Mesothelial cell of epicardium (in vitro differentiated cells): ENCODE results near the gene CAMTA1. TPM values are rescaled to one million over a fixed set of nuclear protein-coding genes. Genes with fewer than 3 reads are reported as not detected.

Experiments used
- DNase-seq, 2 experiments: peaks; one replicate each; pipeline ENCODE4 v3.0.0; 2021; ENCODE audit warnings: low spot score in 2 of 2; ENCODE audit not compliant: unreplicated experiment in 2 of 2
- H3K27ac Mint-ChIP-seq: 2 replicates; pipeline ENCODE4 v1.8.0; 2021; ENCODE audit warnings: mixed read lengths
- H3K27me3 Mint-ChIP-seq: 2 replicates; pipeline ENCODE4 v1.8.0; 2021; ENCODE audit warnings: low read depth, mixed read lengths
- H3K36me3 Mint-ChIP-seq: 2 replicates; pipeline ENCODE4 v1.8.0; 2021; ENCODE audit warnings: mixed read lengths
- H3K4me1 Mint-ChIP-seq: 2 replicates; pipeline ENCODE4 v1.8.0; 2021; ENCODE audit warnings: mixed read lengths
- H3K4me3 Mint-ChIP-seq: 2 replicates; pipeline ENCODE4 v1.8.0; 2021; ENCODE audit warnings: mild to moderate bottlenecking, moderate library complexity, mixed read lengths
- H3K9me3 Mint-ChIP-seq: 2 replicates; pipeline ENCODE4 v1.8.0; 2021; ENCODE audit warnings: mixed read lengths
- total RNA-seq: library from RNA; stranded (reverse); gene quantifications from 3 replicates; pipeline ENCODE4 v1.2.1, GENCODE V29; 2021
- TF ChIP-seq, protein P1 (sequence below): fragments of 200-600 bp; sonication (generic); IDR thresholded peaks from one replicate; pipeline ENCODE4 v1.5.0; 2021; ENCODE audit warnings: antibody characterized with exemption; ENCODE audit not compliant: unreplicated experiment

Gene CAMTA1
- total RNA-seq, 1 donor from 2014 or later = 70.4 TPM

DNA sequence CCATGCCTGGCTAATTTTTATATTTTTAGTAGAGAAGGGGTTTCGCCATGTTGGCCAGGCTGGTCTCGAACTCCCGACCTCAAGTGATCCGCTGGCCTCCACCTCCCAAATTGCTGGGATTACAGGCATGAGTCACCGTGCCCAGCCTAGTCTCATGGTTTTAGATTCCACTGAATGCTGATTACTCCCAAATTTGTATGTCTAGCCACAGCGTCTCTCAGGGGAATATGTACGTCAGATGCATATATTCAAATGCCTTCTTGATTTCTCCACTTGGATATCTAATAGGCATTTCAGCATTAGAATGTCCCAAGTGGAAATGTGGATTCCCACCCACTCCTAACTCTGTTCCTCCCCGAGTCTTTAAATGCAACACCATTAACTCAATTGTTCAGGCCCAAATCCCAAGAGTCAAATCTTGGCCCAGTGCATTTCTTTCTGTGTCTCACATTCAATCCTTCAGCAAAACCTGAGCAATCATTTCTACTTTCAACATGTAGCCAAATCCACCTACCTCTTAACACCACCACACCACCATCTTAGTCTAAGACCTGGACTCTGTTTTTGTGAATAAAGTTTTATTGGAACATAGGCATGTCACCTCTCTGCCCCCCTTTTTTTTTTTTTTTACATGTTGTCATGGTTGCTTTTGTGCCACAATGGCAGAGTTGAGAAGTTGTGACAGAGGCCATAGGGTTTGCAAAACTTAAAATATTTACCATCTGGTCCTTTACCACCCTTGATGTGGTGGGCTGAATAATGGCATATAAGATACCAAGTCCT, 9.8 kb upstream of the CAMTA1 start:
- TF ChIP-seq, protein P1, sequence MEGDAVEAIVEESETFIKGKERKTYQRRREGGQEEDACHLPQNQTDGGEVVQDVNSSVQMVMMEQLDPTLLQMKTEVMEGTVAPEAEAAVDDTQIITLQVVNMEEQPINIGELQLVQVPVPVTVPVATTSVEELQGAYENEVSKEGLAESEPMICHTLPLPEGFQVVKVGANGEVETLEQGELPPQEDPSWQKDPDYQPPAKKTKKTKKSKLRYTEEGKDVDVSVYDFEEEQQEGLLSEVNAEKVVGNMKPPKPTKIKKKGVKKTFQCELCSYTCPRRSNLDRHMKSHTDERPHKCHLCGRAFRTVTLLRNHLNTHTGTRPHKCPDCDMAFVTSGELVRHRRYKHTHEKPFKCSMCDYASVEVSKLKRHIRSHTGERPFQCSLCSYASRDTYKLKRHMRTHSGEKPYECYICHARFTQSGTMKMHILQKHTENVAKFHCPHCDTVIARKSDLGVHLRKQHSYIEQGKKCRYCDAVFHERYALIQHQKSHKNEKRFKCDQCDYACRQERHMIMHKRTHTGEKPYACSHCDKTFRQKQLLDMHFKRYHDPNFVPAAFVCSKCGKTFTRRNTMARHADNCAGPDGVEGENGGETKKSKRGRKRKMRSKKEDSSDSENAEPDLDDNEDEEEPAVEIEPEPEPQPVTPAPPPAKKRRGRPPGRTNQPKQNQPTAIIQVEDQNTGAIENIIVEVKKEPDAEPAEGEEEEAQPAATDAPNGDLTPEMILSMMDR = no peak
- no peak for DNase-seq
- peaks cover 10% of the 10 kb centered on the region for H3K27me3 Mint-ChIP-seq
- H3K4me3 Mint-ChIP-seq = no peak overlapping the region
- H3K27ac Mint-ChIP-seq = no peak overlapping the region
- H3K9me3 Mint-ChIP-seq = peaks cover 15% of the 10 kb centered on the region
- peaks cover 10% of the 10 kb centered on the region for H3K4me1 Mint-ChIP-seq
- no peaks in the 10 kb centered on the region for H3K36me3 Mint-ChIP-seq

DNA sequence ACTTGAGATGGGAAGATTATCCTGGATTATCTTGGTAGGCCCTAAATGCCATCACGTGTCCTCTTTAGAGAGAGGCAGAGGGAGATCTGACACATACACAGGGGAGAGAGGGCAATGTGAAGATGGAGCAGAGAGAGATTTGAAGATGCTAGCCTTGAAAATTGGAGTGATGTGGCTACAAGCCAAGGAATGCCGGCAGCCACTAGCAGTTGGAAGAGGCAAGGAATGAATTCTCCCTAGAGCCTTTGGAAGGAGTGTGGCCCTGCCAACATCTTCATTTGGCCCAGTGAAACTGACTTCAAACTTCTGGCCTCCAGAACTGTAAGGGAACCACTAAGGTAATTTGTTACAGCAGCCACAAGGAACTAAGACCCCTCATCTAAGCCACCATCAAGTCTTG, 8.9 kb upstream of the CAMTA1 start:
- peaks cover 15% of the 10 kb centered on the region for H3K9me3 Mint-ChIP-seq
- no peaks in the 10 kb centered on the region for H3K36me3 Mint-ChIP-seq
- H3K27me3 Mint-ChIP-seq = peaks cover 5% of the 10 kb centered on the region
- no peak overlapping the region for H3K4me3 Mint-ChIP-seq
- TF ChIP-seq, protein P1 = no peak
- peaks cover under 1% of the 10 kb centered on the region for H3K4me1 Mint-ChIP-seq
- no peak overlapping the region for H3K27ac Mint-ChIP-seq
- DNase-seq = no peak

DNA sequence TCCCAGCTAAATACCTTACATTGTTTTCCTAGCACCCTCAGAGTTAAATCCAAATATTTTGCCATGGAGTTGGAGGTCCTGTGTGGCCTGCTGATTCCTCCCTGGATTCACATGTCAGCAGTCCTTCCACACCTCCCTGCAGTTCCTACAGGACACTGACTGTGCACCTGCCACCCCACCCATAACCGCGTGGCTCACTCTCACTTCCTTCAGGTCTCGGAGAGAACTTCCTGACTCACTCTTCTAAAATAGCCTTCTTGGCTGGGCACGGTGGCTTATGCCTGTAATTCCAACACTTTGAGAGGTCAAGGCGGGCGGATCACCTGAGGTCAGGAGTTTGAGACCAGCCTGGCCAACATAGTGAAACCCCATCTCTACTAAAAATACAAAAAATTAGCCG, 8.4 kb upstream of the CAMTA1 start:
- Mint-ChIP-seq H3K27ac (no peak overlapping the region), H3K36me3 (no peaks in the 10 kb centered on the region), H3K4me1 (no peaks in the 10 kb centered on the region), H3K9me3 (peaks cover 15% of the 10 kb centered on the region), H3K27me3 (peaks cover 2% of the 10 kb centered on the region), H3K4me3 (no peak overlapping the region)
- TF ChIP-seq, protein P1 = no peak
- DNase-seq = no peak

DNA sequence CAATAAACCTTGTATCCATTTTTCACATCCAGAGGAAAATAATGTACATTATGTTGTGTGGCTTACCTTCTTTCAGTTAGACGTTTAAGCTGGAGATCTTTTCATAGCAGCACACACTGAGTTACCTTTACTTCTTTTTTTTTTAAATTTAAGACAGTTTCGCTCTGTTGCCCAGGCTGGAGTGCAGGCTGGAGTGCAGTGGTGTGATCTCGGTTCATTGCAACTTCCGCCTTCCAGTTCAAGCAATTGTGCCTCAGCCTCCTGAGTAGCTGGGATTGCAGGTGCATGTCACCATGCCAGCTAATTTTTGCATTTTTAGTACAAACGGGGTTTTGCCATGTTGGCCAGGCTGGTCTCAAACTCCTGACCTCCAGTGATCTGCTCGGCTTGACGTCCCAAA, 7.4 kb upstream of the CAMTA1 start:
- Mint-ChIP-seq H3K4me3 (no peak overlapping the region), H3K27ac (no peak overlapping the region), H3K9me3 (peaks cover 15% of the 10 kb centered on the region), H3K36me3 (no peaks in the 10 kb centered on the region), H3K27me3 (peaks cover 2% of the 10 kb centered on the region), H3K4me1 (no peaks in the 10 kb centered on the region)
- no peak for DNase-seq
- TF ChIP-seq, protein P1 = no peak

DNA sequence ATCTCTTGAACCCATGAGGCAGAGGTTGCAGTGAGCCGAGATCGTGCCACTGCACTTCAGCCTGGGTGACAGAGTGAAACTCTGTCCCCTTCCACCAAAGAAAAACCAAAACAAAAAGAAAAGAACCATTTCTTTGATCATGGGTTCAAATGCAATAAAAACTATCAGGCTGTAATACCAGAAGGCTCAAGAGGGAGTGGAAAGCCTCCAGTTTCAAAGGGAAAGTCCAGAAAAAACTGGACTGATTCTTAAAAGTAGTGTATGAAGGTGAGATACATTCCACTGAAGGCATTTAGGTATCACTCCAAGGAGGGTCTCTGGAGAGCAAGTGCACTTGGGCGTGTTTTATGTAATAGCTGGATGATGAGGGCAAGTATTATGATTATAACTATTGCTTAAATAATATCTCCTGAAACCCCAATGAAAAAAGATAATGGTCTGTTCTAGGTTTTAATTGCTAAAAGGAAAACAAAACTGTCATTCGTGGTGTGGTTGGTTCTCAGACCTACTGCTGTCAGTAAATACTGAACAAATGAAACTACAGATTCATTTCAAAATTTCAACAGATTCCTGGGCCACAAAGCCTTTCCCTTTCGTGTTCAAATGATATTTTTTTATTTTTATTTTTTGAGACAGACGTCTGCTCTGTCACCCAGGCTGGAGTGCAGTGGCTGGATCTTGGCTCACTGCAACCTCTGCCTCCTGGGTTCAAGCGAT, 6.0 kb upstream of the CAMTA1 start:
- Mint-ChIP-seq H3K4me1 (peaks cover 8% of the 10 kb centered on the region), H3K9me3 (peaks cover 15% of the 10 kb centered on the region), H3K4me3 (no peak overlapping the region), H3K27me3 (peaks cover 2% of the 10 kb centered on the region), H3K27ac (no peak overlapping the region), H3K36me3 (no peaks in the 10 kb centered on the region)
- TF ChIP-seq, protein P1 = no peak
- DNase-seq = no peak
